ENCODE results near the gene PIGV. TPM values are rescaled to one million over a fixed set of nuclear protein-coding genes. Genes with fewer than 3 reads are reported as not detected.

The PIGV gene
- total and polyA plus RNA-seq, 12 donors: 6.7 to 43.1 (median 28.4) TPM

GRCh38 chr1:26814377-26814776 is 26.6 kb downstream of the PIGV start:
- intact Hi-C loops (cut with DNase I): loop anchor here in 1 of 2 donors (10.0 kb wide), 1 partner anchor 60 kb away; no protein-coding TSS in a partner anchor
- WGBS, 4 donors: 76 to 88% (median 85%) methylated on average over 2 of the region's 2 CpGs

GRCh38 chr1:26814893-26815292 is 27.1 kb downstream of the PIGV start:
- Histone ChIP-seq H3K4me3 (no peak overlapping the region), H3K9me3 (replicated peaks in 1 of 3) (no peaks in the 10 kb centered on the region), H3K4me1 (replicated peaks in 1 of 2) (no peaks in the 10 kb centered on the region), H3K27ac (no peak overlapping the region), H3K27me3 (no peaks in the 10 kb centered on the region), H3K36me3 (replicated peaks in 1 of 2) (no peaks in the 10 kb centered on the region)
- TF ChIP-seq POLR2A (IDR thresholded peaks at IDR 0.05): no peak
- TF ChIP-seq, protein P1, sequence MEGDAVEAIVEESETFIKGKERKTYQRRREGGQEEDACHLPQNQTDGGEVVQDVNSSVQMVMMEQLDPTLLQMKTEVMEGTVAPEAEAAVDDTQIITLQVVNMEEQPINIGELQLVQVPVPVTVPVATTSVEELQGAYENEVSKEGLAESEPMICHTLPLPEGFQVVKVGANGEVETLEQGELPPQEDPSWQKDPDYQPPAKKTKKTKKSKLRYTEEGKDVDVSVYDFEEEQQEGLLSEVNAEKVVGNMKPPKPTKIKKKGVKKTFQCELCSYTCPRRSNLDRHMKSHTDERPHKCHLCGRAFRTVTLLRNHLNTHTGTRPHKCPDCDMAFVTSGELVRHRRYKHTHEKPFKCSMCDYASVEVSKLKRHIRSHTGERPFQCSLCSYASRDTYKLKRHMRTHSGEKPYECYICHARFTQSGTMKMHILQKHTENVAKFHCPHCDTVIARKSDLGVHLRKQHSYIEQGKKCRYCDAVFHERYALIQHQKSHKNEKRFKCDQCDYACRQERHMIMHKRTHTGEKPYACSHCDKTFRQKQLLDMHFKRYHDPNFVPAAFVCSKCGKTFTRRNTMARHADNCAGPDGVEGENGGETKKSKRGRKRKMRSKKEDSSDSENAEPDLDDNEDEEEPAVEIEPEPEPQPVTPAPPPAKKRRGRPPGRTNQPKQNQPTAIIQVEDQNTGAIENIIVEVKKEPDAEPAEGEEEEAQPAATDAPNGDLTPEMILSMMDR (IDR thresholded peaks at IDR 0.05): no peak
- DNase-seq: no peak
- intact Hi-C loops (cut with DNase I): loop anchor here in 1 of 2 donors (10.0 kb wide), 1 partner anchor 60 kb away; no protein-coding TSS in a partner anchor
- 81 to 94% (median 88%) methylated on average over 3 of the region's 3 CpGs for WGBS, 4 donors

More at GRCh38 chr1:26814377-26814776, 26.6 kb downstream of the PIGV start:
- no peak for DNase-seq
- Histone ChIP-seq H3K4me1 (replicated peaks in 1 of 2) (no peaks in the 10 kb centered on the region), H3K27me3 (no peaks in the 10 kb centered on the region), H3K27ac (no peak overlapping the region), H3K4me3 (no peak overlapping the region), H3K36me3 (replicated peaks in 1 of 2) (no peaks in the 10 kb centered on the region), H3K9me3 (replicated peaks in 1 of 3) (no peaks in the 10 kb centered on the region)
- no peak for TF ChIP-seq POLR2A (IDR thresholded peaks at IDR 0.05)
- TF ChIP-seq, protein P1 (IDR thresholded peaks at IDR 0.05): no peak

DNA sequence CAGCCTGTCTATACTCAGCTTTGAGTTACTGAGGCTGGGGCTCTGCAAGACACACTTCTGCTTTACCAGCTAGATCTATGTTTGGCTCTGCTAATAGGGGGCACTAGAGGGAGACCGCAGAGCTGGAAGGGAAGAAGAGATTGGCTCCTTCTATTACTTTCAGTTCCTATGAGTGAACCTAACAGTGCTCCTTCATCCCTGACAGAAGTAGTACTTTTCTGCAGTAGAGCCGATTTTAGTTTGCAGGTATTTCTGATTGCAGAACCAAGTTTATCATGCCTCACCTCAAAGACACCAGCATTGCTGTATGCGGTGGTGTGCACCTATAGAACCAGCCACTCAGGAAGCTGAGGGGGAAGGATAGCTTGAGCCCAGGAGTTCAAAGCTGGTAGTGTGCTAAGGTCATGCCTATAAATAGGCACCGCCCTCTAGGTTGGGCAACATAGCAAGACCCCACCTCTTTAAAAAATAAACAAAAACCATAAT is 33.1 kb downstream of the PIGV start:
- Histone ChIP-seq H3K36me3 (replicated peaks in 1 of 2) (no peaks in the 10 kb centered on the region), H3K4me1 (replicated peaks in 1 of 2) (peaks cover under 1 to 2% of the 10 kb centered on the region in 2 donors), H3K27ac (no peak overlapping the region), H3K9me3 (replicated peaks in 1 of 3) (no peaks in the 10 kb centered on the region), H3K4me3 (no peak overlapping the region), H3K27me3 (no peaks in the 10 kb centered on the region)
- intact Hi-C loops (cut with DNase I): no loop called here
- WGBS, 4 donors: 64 to 79% (median 70%) methylated on average over 4 of the region's 4 CpGs
- DNase-seq: no peak
- TF ChIP-seq, protein P1 (IDR thresholded peaks at IDR 0.05): no peak
- no peak for TF ChIP-seq POLR2A (IDR thresholded peaks at IDR 0.05)

- Histone ChIP-seq H3K36me3 (replicated peaks in 1 of 2) (no peaks in the 10 kb centered on the region), H3K4me1 (replicated peaks in 1 of 2) (peaks cover 12 to 13% of the 10 kb centered on the region in 2 donors), H3K9me3 (replicated peaks in 1 of 3) (no peaks in the 10 kb centered on the region), H3K4me3 (no peak overlapping the region), H3K27ac (no peak overlapping the region), H3K27me3 (no peaks in the 10 kb centered on the region)
- no peak for DNase-seq
- WGBS, 4 donors: 91 to 95% (median 92%) methylated on average over 4 of the region's 4 CpGs
- no peak for TF ChIP-seq POLR2A (IDR thresholded peaks at IDR 0.05)
- TF ChIP-seq, protein P1 (IDR thresholded peaks at IDR 0.05): no peak
- intact Hi-C loops (cut with DNase I): no loop called here
Observed at GRCh38 chr1:26822737-26823395, 35.1 kb downstream of the PIGV start.

Data from adrenal gland (tissue), 12 donors.